GM18502 (cell line): ENCODE measurements around the gene OST4.

Source experiments
- ATAC-seq: cut with Tn5 transposase; IDR thresholded peaks from one replicate; pipeline ENCODE4 v1.9.1; 2021; ENCODE audit warnings: mild to moderate bottlenecking; ENCODE audit not compliant: unreplicated experiment, poor library complexity

Gene OST4

DNA sequence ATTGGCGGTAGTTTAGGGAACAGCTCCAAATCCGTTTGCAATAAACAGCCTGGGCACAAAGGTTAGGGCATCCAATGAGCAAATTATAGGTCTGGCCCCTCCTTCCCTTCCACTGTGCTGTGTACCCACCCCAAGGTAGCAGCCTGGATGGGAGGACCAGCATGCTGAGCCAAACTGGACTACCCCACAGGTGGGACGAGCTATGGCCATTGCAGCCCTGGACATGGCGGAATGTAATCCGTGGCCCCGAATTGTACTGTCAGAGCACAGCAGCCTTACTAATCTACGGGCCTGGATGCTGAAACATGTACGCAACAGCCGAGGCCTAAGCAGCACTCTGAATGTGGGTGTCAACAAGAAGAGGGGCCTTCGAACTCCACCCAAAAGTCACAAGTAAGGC, 13.2 kb downstream of the OST4 start:
- no peak for ATAC-seq

DNA sequence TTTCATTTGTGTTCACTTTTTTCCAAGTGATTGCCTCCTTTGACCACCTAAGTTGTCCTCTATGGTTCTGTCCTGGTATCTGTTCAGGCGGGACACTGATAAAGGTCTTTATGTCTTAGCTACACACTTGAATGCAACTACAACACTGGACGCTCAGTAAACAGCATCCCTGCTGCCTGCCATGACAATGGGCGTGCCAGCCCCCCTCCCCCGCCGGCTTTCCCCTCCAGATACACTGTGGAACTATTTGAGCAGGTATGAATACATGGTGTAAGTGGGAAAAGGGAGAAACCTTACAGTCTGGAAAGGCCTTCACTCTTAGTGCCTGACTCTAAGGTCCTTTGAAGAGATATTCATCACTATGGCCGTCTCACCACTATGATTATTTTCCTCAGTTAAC, 14.3 kb downstream of the OST4 start:
- no peak for ATAC-seq

DNA sequence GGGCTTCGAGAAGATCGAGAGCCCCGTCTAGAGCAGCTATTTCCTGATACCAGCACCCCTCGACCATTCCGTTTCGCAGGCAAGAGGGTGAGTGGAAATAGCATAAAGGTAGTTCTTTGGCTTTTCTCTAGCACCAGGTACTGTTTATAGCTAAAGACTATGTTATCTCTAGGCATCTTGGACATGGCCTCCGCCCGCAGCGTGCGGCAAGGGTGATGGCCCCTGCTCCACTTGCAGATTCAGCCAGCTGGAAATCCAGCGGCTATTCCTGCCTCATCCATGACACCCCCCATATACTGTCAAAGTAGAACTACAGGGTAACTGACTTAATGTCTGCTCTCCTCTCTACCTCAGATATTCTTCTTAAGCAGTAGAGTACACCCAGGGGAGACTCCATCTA, 16.7 kb downstream of the OST4 start:
- no peak for ATAC-seq

DNA sequence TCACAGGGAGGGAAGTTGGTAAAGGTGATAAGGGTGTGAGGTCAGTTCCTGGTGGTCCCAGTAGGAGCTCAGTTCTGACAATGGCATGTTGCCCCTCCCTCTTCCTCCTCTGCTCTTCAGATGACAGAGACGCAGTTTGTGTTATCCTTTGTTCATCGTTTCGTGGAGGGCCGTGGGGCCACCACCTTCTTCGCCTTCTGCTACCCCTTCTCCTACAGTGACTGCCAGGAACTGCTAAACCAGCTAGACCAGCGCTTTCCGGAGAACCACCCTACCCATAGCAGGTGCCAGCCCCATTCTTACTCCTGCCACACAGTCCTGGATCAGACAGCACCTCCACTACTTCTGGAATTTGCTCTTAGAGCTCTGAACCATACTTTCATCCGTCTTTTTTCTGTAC, 17.7 kb downstream of the OST4 start:
- ATAC-seq, result no peak

DNA sequence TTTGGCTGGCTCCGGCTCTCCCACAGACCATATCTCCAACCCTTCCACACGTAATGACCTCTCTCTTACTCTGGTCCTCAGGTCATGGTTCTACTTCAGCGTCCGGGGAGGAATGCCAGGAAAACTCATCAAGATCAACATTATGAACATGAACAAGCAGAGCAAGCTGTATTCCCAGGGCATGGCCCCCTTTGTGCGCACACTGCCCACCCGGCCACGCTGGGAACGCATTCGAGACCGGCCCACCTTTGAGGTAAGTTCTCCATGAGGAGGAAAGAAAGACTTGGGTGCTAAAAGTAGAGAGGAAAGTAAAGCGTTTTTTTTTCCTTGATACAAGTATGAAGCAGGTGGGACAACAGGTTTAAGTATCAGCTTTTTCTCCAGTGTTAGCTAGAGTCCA, 18.1 kb downstream of the OST4 start:
- no peak for ATAC-seq

DNA sequence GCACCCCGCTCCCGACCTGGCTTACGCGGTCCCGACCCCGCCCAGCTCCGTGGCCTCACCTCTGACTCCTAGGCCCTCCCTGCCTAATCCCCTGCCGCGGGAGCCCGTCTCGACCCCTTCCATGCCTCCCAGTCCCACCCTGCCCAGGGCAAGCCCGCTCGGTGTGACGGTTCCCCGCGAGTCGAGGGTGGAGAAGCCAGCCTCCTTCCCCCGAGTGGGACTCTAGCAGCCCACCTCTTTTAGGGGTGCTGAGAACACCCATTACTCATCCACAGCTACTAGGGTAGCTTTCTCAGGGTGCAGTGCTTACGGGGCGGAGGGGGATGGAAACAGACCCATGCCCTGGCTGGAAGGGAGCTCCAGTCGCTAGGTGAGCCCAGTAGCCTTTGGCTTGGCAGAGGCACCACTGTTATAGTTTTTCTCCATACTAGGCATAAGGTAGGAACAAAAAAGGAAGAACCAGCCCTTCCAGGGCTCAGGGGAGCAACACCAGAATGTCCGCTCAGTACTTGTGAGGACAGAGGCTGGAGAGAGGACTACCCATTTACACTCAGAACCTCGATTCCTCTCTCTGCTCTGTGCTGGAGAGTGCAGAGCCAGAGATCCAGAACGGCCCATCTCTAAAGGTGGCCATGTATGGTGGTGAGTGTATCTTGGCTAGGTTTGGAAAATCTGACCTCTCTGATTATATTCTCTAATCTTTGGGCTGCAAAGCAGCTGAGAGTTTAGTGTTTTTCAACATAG, 19.4 kb downstream of the OST4 start:
- no peak for ATAC-seq

DNA sequence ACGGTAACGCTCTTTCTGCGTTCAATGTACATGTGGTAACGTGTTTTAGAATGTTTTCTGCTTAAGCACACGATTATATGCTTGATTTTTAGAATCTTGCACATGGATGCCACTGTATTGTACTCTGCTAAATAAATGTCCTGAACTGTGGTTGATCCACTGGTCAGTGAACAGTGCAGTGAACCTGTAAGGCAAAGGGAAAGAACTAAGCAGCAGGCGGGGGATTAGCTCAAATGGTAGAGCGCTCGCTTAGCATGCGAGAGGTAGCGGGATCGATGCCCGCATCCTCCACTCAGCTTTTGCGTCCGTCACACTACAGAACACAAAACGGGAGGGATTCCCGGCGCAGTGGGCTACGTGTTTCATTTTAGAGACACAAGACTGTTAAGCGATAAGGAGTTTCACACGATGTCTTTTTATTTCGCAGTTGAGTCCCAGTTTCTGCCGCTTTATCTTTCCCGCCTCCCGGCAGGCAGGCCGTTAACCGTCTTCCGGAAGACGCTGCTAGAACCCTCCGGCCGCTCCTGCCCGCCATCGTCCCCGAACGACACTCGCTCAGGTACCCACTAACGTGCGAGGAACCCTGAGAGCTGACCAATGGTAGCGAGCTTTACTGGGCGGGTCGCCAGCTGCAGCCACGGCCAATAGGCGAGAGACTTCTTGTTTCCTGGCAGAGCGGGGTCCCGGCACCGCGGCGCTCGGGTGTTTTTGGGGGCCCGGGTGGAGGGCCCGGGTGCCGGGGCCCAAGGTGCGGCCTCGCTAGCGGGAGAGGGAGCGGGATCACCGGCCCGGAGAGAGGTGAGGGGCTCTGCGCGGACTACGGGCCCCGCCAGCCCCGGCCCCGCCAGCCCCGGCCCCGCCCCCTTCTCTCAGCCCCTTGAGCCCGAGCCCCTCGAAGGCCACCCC, 20.2 kb downstream of the OST4 start, which contains the start of gene AGBL5:
TSS of gene AGBL5 (plus strand) at position 673 of the 906 bp plus-strand sequence. CDS start 1,291 bp downstream, outside the sequence.
- peak; percentile 76 for ATAC-seq

DNA sequence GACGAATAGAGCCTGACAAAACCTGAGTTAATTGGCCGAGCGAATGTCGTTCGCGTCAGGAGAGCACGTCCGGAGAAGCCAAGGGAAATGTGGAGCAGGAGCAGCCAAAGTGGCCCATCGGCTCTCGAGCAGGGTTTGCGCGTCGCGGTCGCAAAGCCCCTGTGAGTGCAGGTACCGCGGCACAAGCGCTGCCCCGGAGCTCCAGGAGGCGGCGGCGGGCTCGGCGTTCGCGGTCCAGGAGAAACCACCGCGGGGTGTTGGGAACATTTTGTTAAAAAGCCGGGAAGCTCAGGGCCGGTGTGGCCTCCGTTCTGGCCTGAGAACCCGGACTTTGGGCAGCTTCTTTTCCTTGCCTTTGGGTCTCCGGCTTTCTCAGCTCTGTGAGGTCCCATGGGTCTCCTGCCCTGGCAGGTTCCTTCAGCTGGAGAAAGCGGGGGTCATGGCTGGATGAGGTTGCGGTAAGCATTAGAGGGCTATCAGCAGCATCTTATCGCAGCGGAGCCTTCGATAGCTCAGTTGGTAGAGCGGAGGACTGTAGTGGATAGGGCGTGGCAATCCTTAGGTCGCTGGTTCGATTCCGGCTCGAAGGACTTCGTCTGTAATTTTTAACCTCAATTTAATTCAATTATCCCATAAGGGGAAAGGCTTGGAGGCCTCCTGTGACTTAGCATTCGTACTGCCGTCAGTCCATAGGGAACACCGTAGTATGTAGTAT, 21.0 kb downstream of the OST4 start:
- peak; percentile 54 for ATAC-seq

DNA sequence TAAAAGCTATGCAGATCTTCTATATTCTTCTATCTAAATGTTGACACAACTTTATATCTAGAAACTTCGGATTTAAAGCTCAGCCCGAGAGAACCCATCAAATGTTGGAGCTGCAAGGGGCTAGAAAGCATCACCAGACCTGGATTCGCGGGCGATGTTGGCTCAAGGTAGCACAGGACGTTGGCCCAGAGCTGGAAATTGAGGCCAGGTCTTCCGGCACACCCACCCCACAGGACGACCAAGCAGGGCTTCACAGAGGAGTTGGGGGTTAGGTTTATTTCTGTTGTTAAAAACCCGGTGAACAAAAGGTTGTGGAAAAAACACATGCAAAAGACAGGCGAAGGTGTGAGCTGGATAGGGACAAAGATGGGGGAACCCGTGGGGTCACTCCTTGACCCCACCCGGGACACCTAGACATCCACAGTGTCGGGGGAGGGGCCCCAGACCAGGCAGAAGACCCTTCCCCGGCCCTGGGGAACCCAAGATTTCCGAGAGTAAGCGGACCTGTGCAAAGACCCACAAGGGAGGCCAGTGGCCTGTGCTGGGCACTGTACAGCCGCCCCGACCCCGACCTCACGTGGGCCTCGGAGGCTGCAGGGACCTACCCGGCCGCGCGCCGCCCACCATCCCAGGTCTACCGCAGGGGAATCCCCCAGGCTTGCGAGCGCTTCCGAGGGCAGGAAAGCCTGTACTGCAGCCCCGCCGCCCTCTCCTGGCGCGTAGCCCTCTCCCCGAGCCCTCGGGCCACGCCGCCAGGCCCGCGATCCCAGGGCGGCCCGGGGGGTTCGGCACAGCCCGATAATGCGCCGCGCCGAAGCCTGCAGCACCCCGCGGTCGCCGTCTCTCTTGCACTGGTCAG, 21.8 kb downstream of the OST4 start:
- peak; percentile 33 for ATAC-seq

DNA sequence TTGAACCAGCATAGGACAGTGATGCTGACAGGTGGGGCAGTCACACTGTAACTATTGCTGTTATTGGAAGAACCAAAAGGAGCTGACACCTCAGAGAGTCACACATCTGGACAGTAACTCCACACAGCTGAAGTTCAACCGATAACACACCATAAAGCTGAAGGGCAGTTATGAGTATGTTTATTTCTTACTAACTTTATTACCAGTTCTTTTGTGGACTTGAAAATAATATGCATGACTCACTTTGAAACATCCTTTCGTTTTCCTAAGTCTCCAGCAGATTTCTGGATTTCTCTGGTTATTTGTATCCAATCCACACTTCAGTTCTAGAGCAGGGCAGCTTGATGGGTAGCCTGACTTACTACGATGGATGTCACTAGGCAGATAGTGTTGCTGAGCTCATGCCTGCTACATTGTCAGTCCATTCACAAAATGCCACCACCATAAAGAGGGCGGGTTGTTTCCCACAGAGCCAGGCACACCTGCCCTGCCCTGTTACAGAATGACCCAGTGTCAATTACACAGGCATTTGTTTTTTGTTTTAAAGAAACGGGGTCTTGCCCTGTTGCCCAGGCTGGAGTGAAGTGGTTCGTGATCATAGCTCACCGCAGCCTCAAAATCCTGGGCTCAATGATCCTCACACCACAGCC, 28.3 kb downstream of the OST4 start:
- ATAC-seq, result no peak

DNA sequence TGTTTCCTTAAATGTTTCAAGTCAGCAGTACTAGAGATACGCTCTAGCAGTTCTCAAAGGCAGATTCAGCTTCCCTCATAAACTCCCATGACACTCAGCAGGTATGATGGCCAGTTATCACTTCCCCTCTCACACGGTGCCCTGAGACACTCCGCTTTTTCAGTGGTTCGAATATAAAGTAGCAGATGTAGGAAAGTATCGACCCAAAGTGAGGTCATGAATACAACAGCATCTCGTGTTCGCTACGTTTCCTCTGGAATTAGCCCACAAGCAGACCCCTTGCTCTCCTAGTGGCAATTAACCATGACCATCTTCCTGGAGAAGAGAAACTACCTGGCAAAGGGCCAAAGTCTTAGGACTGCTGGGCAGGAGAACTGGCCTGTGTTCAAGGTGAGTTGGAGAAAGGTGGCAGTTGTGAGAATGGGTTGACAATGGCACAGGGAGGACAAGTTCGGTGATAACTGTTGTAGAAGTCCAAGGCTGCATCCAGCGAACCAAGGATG, 29.2 kb downstream of the OST4 start:
- ATAC-seq, result no peak

DNA sequence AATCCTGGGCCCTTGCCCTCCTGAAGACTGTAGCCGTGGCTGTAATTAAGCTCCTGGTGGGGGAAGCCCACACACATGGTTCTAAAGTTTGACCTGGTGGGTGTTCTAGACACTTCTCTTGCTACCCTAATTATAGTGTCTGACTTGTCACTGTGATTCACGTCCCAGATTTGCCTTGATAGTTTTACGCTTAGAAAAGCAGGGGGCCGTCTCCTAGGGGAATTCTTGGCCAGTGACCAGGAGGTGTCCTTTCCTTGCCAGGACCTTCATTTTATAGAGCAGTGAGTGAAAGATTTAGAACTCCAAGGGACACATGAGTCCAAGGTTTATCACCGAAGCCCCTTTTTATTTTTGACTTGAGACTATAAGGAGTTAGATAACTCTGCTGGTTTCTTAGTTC, 29.7 kb downstream of the OST4 start:
- no peak for ATAC-seq

DNA sequence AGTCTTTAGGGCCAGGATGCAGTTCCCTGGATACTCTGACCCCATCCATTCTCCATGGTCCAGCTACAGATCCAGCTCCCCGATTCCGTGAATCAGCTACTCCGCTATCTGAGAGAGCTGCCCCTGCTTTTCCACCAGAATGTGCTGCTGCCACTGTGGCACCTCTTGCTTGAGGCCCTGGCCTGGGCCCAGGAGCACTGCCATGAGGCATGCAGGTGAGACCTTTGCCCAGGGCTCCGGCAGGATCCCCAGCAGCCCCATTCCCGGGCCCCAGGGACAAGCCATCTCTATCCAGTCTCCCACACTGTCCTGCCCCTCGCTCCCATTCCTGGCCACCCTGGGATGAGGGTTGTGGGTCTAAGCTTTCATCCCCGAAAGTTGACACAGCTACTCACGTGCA, 31.2 kb downstream of the OST4 start:
- no peak for ATAC-seq

DNA sequence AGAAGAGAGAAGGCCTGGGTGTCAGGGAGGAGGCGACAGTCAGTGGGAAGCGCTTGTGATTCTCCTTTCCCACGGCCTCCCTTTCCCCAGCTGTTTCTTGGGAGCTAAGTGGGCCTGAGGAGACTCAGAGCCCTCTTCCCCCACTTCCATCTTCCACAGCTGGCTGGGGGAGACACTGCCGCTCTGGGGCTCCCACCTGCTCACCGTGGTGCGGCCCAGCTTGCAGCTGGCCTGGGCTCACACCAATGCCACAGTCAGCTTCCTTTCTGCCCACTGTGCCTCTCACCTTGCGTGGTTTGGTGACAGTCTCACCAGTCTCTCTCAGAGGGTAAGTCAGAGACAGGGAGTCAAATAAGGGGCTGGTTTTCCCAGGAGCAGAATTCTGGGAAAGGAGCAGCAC, 31.6 kb downstream of the OST4 start:
- ATAC-seq, result no peak

DNA sequence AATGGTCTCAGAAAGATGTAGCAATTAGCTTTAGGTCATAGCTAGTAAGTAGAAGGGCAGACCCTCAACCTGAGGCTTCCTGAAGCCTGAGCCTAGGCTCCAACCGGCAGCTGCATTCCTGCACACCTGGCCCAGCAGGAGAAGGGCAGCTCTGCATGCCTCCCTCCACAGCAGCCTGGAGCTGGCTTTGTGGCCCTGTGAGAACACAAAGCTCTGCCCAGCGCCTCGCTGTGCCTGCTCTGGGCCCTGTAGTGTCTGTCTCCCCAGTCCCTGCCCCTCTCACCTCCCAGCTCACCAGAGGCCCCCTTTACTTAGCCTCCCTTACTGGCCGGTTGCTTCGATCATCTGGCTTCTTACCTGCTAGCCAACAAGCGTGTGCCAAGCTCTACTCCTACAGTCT, 32.0 kb downstream of the OST4 start:
- ATAC-seq, result no peak

DNA sequence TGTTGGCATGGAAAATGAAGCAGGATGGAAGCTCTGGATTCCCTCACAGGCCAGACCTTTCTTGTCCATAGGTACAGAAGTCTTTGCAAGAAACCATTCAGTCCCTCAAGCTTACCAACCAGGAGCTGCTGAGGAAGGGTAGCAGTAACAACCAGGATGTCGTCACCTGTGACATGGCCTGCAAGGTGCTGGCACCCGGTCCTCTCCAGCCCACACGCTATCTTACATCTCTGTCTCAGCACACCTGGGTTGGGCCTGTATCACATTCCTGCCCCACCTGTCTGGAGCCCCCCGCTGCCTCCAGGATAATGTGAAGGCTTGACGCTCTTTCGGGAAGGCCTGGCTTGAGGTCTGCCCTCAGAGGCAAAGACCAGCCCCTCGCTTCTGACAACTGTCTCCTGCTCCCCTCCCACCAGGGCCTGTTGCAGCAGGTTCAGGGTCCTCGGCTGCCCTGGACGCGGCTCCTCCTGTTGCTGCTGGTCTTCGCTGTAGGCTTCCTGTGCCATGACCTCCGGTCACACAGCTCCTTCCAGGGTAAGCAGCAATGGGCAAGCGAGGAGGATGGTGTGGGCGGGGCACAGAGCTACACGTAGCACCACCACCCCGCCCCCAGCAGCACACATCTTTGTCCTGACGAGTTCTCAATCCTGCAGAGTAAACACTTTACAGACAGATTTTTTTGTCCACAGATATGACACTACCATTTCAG, 32.7 kb downstream of the OST4 start:
- ATAC-seq, result no peak

DNA sequence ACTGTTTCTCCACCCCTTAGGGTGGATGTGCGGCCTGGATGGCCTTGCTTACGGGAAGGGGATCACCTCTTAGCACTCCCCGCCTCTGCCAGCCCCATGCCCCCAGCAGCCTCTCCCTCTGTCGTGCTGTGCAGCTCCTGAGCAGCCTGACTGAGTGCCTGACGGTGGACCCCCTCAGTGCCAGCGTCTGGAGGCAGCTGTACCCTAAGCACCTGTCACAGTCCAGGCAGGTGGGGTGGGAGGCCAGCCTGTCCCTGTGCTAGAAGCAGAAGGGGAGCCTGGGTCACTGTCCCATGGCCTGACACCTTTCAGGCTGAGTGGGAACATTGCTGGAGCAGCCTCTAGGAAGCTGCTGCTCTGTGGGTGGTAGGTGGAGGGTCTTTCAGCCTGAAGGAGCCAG, 33.4 kb downstream of the OST4 start:
- ATAC-seq, result no peak

DNA sequence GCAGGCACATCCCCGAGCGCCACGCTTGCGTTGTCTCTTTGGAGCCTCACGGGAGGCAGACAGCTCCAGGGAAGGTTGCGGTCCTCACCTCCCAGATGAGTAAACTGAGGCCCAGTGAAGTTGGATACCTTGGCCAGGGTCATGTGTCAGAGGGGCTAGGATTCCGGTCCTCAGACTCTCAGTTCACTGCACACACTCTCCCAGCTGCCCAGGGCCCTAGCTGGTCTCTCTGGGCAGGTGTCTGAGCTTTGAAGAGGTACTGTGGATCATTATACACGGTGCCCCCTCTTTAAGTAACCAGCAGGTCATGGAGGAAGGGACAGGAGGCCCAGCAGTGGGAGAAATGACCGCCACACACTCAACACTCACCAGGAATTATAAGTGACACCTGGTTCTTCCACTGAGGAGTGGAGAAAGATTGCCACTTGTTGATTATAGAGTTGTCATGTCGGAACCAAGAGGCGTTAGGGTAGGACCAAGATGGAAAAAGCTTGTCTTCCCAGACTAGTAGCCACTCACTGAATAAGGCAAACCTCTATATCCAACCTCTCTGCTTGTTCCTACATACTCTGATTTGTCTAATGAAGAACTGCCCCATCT, 38.1 kb downstream of the OST4 start:
- peak; percentile 17 for ATAC-seq
